RWPE2 (cell line): ENCODE data around the gene P2RY14.

Experiments
- ATAC-seq: fragments of 200-7000 bp; cut with Tn5 transposase; 3 replicates; pipeline ENCODE4 v1.9.1; 2021; ENCODE audit warnings: low read depth
- DNase-seq: peaks from one replicate; pipeline ENCODE4 v3.0.0-alpha.2; 2020; ENCODE audit warnings: low spot score
- H3K27ac ChIP-seq: fragments of 450-650 bp; 2 replicates; pipeline ENCODE4 v1.5.1; 2017; ENCODE audit warnings: mild to moderate bottlenecking; ENCODE audit not compliant: poor library complexity, severe bottlenecking
- H3K27me3 ChIP-seq: fragments of 250-450 bp; sonication (Bioruptor Pico); 2 replicates; pipeline ENCODE4 v1.5.1; 2021; ENCODE audit warnings: mild to moderate bottlenecking, moderate library complexity; ENCODE audit not compliant: insufficient read depth, poor library complexity, severe bottlenecking
- H3K36me3 ChIP-seq: fragments of 250-450 bp; sonication (Bioruptor Pico); 2 replicates; pipeline ENCODE4 v1.5.1; 2020; ENCODE audit warnings: low read depth, mild to moderate bottlenecking, moderate library complexity
- H3K4me1 ChIP-seq: fragments of 250-450 bp; sonication (Bioruptor Pico); 2 replicates; pipeline ENCODE4 v1.5.1; 2021; ENCODE audit warnings: mild to moderate bottlenecking, moderate library complexity; ENCODE audit not compliant: insufficient read depth, poor library complexity, severe bottlenecking
- H3K4me3 ChIP-seq: fragments of 250-450 bp; sonication (Bioruptor Pico); 2 replicates; pipeline ENCODE4 v1.5.1; 2021; ENCODE audit warnings: mild to moderate bottlenecking, moderate library complexity; ENCODE audit not compliant: severe bottlenecking
- H3K9me3 ChIP-seq: fragments of 250-450 bp; sonication (Bioruptor Pico); 2 replicates; pipeline ENCODE4 v1.5.1; 2021; ENCODE audit warnings: mild to moderate bottlenecking, moderate library complexity; ENCODE audit not compliant: severe bottlenecking
- CTCF ChIP-seq: fragments of 450-650 bp; IDR thresholded peaks from one replicate; pipeline ENCODE4 v1.5.1; 2017; ENCODE audit warnings: mild to moderate bottlenecking, moderate library complexity; ENCODE audit not compliant: poor library complexity, severe bottlenecking

The P2RY14 gene

GRCh38 chr3:151226088-151226563, 52.2 kb downstream of the P2RY14 start:
- TF ChIP-seq CTCF: no peak
- Histone ChIP-seq H3K27me3 (no peaks in the 10 kb centered on the region), H3K36me3 (no peaks in the 10 kb centered on the region), H3K9me3 (no peaks in the 10 kb centered on the region), H3K4me1 (peaks cover 25% of the 10 kb centered on the region), H3K27ac (peak overlapping the region; percentile 14), H3K4me3 (no peak overlapping the region)
- ATAC-seq: peak; percentile 65
- DNase-seq: no peak

GRCh38 chr3:151225040-151225975, 53.0 kb downstream of the P2RY14 start:
- no peaks in the 10 kb centered on the region for H3K36me3 ChIP-seq
- peak overlapping the region; percentile 14 for H3K27ac ChIP-seq
- H3K4me3 ChIP-seq: no peak overlapping the region
- H3K27me3 ChIP-seq: no peaks in the 10 kb centered on the region
- TF ChIP-seq CTCF: no peak
- no peaks in the 10 kb centered on the region for H3K9me3 ChIP-seq
- H3K4me1 ChIP-seq: peaks cover 25% of the 10 kb centered on the region
- DNase-seq (no peak), ATAC-seq (no peak)

GRCh38 chr3:151224268-151224866, 54.0 kb downstream of the P2RY14 start:
- Histone ChIP-seq H3K4me1 (peaks cover 29% of the 10 kb centered on the region), H3K4me3 (no peak overlapping the region), H3K36me3 (no peaks in the 10 kb centered on the region), H3K27me3 (no peaks in the 10 kb centered on the region), H3K9me3 (no peaks in the 10 kb centered on the region), H3K27ac (no peak overlapping the region)
- DNase-seq (no peak), ATAC-seq (no peak)
- no peak for TF ChIP-seq CTCF

- Histone ChIP-seq H3K4me3 (no peak overlapping the region), H3K36me3 (no peaks in the 10 kb centered on the region), H3K9me3 (no peaks in the 10 kb centered on the region), H3K27ac (peak overlapping the region; percentile 31), H3K4me1 (peaks cover 12% of the 10 kb centered on the region), H3K27me3 (no peaks in the 10 kb centered on the region)
- ATAC-seq: peak; percentile 99
- no peak for TF ChIP-seq CTCF
- DNase-seq: no peak
These were observed 59.3 kb downstream of the P2RY14 start for GRCh38 chr3:151219056-151219455.

- no peak for ATAC-seq
- no peak for DNase-seq
- no peak for TF ChIP-seq CTCF
- no peak overlapping the region for H3K4me3 ChIP-seq
- peaks cover 12% of the 10 kb centered on the region for H3K4me1 ChIP-seq
- no peaks in the 10 kb centered on the region for H3K27me3 ChIP-seq
- no peaks in the 10 kb centered on the region for H3K36me3 ChIP-seq
- peak overlapping the region; percentile 31 for H3K27ac ChIP-seq
- no peaks in the 10 kb centered on the region for H3K9me3 ChIP-seq
These were observed 60.2 kb downstream of the P2RY14 start for GRCh38 chr3:151218136-151218535.
